Measurements from ENCODE around the gene PBXIP1.
A peak's percentile ranks its signal among the peaks of the same experiment; 100 is the strongest.

Gene PBXIP1

DNA sequence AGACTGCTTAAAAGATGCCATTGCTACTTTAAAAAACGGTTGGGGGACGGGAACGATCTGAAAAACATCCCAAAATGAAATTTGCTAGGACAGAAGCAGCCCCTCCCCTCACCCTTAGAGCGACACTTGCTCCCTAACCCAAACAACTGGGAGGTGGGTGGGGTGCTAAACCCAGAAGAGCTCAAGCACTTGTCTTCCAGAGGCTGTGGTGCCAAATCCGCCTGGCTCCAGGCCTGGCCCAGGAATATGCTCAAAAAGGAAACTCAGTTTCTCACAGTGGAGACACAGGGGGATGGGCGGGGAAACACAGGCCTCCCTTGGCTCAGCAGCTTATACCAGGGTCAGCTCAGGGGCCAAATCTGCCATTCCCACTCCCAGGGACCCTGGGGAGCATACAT lies 644 bp upstream of the PBXIP1 start:
- no peak for DNase-seq (ENCODE audit: low spot score)

DNA sequence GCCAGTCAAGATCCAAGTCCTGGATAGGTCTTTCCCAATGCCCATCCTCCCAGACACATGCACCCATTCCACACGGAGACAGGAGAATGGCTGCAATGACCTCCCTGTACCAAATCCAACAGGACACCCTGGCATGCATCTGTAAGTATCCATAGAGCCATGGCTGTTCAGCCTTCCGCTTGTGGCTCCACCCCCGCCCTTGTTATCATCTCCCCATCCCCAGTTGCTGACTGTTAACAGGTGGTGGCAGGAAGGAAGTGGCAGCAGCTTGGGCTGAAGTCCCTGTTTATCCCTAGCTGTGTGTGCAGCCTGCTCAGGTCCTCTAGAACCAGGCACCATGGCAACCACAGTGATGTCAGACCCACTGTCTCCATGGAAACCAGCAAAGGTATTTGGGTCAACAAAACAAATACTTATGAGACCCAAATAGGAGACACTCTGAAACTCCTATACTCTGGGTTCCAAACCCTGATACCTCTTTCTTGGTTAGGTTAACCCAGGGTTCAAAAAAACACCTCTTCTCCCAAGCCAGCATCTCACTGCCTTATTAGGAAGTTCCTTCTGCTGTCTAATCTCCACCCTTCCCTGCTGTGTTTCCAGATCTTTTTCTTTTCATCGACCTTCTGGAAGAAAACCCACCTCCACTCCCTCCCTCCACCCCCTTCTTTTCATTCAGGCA lies 721 bp downstream of the PBXIP1 start:
- peak; percentile 92 for DNase-seq (ENCODE audit: low spot score)

DNA sequence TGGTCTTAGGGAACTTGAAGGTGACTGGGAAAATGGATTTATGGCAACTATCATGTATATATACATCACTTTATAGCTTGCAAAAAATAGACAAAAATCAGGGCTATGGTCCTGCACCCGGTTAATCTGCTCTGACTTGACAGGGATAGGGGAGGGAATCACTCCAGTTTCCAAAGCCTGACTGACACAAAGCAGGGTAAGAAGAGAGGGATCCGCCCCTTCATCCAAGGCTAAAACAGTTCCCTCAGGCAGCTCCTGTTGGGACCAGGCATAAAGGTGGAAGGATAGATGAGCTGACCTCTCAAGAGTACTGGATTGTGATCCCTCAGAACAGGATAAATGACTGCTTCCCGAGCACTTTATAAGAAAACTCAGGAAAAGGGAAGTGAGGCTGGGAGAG lies 1.4 kb downstream of the PBXIP1 start:
- no peak for DNase-seq (ENCODE audit: low spot score)

DNA sequence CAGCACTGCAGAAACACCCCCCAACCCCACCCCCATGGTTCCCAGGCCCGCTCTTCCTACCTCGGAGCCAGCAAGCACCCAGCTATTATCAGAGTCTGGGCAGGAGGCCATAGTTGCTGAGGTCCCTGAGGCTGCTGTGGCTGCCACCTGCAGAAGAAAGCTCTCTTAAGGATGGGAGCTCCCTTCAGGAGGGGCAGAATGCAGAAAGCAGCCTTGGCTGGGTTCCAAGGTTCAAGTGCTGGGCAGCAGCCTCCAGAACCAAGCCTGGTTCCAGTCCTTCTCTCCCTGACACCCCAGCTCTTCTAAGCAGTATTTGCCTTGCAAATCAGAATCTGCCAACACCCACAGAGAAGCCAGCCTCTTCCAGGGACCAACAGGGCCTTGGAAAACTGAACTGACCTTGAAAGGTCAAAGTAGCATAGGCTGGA lies 2.3 kb downstream of the PBXIP1 start:
- no peak for DNase-seq (ENCODE audit: low spot score)

DNA sequence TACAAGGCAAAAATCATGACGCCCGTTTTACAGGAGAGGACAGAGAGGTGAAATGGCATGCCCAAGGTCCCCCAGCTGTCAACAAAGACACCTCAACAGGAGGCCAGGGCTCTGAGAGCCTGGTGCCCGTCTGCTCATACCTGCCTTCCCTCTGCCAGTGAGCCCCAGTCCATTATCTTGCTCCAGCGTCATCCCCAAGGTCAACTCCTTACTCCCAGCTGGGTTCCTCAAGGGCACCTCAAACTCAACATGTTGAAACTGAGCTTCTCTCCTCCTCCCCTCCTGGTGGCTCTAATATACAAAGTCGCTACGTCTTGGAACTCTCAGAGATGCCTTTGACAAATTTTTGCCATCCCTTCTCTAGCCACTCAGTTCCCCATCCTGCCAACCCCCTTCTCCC lies 3.2 kb downstream of the PBXIP1 start:
- no peak for DNase-seq (ENCODE audit: low spot score)

DNA sequence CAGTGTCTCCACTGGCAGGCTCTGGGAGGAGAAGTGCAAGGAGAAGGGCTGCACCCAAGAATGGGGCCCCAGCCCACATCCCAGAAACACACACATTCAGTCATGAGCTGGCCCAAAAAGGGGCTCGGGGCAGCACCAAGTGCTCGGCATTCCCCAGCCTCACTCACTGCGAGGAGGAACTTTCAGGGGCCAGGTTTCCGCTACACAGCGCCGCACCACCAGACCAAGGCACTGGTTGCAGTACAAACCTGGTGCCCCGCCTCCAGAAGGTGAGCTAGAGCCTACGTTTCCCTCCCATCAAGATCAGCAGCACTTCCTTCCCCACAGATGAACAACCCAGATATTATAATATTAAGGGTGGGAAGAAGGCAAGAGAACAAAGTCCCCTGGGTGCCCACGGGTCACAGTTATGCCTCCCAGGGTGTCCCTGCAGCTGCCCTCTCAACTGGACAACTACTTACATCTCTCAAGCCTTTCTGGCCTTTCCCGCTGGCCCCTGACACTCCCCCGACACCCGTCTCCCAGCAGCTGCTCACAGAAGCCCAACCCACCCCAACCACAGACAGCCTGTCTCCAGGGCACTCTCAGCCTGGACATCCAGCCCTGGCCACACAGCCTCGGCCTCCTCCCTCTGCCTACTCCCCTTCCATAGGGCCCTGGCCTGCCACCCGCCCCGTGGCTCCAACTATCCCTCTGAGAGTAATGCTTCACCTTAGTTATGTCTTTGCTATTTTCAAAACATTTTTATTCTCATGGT lies 3.8 kb downstream of the PBXIP1 start:
- DNase-seq (ENCODE audit: low spot score), result no peak

DNA sequence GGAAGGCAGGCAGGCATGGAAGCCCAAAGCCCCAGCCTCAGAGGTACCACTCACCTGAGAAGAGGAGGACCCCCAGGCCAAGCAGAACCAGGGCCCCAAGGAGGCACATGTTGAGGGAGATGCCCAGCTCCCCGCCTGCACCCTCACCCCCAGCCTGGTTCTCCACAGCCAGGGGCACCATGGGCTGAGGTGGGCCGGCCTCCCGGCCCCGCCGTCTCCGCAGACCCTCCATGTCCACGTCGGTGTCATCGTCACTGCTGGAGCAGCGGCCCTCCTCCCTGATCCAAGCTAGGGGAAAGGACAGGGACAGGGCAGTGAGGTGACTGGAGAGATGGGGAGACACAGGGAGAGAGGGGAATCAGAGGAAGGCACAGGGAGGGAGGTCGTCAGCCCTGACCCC lies 7.8 kb downstream of the PBXIP1 start:
- no peak for DNase-seq (ENCODE audit: low spot score)

DNA sequence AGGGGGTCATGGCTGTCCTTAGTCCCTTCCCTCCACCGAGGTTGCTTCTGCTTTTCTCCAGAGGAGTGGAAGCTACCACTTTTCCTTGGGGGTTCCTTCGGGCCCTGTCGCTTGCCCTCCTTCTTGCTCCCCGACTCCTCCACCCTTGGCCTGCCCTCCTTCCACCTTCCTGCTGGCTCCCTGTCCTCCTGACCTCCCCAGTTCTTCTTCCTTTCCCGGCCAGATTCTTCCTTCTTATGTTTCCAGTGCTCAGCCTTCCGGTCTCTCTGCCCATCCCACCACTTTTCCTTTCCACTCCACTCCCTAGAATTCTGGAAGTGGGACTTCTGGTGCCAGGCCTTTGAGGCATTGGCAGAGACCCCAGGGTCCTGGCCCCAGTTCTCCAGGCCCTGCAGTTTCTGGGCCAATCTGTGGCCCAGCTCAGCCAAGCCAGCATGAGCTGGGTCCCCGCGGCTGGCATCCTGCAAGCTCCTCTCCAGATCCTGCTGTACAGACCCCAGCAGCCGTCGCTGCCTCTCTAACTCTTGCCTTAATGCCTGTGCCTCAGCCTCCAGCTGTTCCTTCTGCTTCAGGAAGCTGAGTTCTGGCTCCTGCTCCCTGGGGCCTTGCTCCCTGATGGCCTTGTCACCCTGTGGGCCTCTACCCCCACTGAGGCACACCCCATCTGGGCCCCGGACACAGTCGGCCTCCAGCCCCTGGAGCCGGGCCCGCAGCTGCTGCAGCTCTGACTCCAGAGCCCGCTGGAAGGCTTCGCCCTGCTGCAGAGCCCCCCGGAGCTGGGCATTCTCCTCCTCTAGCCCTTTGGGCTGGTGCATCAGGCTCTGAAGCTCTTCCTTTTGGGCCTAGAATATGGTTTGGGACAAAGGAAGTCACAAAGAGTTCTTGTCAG lies 9.7 kb downstream of the PBXIP1 start:
- DNase-seq (ENCODE audit: low spot score), result no peak

DNA sequence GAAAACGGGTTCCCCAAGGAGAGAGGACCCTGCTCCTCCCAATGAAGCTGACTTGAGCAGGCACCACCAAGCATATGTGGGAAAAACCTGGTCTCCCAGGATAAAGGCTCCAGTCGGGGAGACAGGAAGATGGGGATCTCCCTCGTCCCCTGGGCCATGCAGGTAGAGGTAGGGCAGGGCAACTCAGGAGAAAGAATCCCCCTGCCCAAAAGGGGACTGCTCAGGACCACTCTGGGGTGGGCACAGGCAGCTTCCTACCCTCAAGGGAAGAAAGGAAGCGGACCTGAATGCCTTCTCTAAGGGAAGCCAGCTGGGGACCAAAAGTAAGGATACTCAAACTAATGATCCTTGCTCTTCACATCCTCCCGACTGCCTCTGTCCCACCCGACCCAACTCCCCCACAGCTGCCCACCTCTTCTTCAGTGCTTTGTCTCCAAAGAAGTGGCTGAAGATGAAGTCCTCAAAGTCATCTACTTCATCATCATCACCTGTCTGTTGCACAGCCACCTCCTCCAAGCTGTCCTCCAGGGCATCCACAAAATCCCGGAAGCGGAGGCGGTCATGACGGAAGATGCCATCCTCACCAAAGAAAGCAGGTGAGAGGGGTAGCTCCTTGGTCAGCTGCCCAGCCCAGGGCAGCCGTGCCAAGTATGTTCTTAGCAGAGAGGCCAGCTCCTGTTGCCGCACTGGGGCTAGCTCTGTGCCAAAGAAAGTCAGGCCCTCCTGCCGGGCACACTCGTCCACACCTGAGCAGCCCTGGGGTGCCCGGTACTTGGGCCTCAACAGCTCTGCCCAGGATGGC lies 10.5 kb downstream of the PBXIP1 start:
- no peak for DNase-seq (ENCODE audit: low spot score)

DNA sequence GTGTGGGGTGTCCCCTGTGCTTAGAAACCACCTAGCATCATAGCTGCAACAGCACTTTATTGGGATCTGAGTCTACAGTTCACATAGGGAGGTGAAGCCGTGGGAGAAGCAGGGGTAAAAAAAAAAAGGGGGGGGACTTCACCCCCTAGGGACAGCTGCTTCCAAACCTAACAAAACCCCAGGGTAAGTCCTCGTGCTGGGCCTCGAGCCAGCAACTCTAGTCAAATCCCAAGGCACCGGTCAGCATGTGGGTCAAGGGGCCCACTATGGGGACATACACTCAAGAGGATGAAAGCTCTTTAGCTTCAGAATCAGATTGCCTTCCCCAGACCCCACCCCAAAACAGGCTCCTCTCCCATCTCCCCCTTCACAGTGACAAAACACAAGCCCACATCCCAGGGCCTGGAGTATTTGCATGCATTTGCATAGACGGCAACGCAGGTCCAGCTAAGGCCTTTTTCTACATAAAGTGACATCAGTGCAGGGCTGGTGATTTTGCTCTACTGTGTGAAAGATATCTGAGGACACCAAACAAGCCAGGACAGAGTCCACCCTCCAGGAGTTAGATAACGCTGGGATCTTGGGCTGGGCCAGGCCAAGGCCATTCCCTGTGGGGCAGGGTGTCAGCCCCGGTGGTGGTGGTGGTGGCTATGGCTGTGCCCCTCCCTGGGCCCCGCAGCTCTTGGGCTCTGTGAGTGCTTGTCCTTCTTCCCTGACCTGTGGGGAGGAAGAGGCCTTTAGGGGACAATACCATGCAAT lies 11.3 kb downstream of the PBXIP1 start:
- no peak for DNase-seq (ENCODE audit: low spot score)

DNA sequence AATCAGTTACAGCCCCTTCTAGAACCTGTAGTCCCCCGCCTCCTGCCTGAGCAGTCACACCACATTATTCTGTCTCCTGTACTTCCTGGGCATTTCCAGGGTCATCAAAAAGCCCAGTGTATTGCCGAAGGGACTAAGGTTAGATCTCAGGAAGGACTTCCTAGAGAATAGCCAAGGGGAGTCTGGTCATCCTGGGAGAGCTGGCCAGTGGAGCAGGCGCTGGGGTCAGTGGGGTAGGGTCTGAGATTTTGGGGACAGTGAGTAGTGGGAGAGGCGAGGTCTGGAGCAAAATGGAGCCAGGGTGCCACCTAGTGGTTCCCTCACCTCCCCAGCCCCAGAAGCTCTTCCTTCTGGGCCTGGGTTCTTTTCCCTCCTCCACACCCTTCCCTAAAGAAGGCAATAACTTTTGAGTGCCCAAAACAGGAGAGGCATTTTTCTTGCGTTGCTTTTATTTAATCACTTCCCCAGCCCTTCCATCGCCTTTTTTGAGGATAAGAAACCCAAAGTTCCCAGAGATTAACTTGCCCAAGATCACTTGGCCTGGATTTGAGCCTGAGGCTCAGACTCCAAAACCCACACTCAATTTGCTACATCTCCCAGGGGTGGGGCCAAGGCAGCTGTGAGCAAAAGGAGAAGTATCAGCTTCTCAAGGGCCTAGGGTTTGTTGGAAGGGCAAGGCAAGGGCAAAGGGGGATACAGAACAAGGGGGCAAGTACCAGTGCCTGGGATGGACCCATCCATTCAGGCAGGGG lies 12.1 kb downstream of the PBXIP1 start:
- DNase-seq (ENCODE audit: low spot score), result peak; percentile 53

DNA sequence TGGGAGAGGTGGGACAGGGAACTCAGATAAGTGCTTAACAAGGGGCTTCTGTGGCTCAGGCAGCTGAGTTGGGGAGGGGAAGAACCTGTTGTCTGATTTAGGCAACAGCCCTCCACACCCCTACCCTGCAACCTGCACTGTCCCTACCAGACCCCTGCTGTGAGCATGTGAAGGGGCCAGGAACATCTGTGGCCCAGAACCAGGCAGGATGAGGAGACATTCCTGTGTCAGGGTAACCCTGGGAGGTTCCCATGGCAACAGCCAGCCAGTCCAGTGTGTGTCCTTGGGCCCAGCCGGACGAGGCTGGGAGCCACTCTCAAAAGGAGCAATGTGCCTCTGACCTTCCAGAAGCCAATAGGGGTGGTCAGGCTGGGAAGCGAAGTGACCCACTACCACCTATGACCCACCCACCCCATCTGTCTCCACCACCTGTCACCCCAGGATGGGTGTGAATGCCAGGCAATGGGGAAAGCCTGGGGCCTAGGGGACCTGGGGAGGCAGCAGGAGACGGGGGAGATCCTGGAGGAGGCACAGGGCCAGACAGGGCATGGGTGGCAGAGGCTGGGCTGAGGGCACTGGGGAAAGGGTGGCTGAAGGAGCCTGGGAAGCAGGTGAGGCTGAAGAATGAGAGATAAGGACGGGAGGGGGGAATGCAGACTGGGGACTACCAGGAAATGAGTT lies 14.4 kb downstream of the PBXIP1 start:
- no peak for DNase-seq (ENCODE audit: low spot score)

DNA sequence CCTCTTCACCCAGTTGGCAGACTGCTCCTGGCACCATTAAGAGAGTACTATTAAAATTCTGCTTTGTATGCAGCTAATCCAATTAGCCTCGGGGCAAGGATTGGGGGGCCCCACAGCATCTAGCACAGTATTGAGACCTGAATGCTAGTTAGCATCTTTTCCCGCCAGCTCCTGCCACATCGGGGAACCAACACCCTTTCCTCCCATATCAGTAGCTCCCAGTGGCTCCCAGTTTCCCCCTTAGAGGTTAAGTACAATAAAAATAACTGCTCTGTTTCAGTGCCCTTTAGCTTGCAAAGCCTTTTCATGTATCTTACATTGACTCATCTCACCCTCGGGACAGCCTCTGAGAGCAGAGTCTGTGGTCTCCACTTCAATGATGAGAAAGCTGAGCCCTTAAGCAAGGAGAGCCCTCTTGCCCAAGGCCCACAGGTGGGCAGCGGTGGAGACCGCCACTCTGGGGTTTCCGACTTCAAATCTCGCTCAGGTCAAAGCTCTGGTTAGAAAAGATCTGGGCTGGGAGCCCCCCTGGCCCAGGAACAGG lies 15.2 kb downstream of the PBXIP1 start:
- peak; percentile 62 for DNase-seq (ENCODE audit: low spot score)

DNA sequence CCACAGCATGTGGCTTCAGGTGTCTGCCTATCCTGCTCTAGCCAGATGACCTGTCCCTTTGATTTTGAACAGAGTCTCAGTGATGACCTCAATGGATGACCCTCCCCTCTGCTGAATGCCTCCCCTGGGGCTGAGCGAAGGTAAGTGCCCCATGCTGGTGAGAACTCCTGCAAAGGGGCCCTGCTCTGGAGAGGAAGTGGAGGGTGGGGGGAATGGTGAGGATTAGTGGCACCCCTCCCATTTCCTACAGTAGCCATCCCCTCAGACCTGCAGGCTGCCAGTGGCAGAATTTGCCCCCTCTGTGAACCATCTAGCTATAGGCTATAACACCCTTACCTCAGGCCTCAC lies 15.7 kb downstream of the PBXIP1 start:
- no peak for DNase-seq (ENCODE audit: low spot score)

DNA sequence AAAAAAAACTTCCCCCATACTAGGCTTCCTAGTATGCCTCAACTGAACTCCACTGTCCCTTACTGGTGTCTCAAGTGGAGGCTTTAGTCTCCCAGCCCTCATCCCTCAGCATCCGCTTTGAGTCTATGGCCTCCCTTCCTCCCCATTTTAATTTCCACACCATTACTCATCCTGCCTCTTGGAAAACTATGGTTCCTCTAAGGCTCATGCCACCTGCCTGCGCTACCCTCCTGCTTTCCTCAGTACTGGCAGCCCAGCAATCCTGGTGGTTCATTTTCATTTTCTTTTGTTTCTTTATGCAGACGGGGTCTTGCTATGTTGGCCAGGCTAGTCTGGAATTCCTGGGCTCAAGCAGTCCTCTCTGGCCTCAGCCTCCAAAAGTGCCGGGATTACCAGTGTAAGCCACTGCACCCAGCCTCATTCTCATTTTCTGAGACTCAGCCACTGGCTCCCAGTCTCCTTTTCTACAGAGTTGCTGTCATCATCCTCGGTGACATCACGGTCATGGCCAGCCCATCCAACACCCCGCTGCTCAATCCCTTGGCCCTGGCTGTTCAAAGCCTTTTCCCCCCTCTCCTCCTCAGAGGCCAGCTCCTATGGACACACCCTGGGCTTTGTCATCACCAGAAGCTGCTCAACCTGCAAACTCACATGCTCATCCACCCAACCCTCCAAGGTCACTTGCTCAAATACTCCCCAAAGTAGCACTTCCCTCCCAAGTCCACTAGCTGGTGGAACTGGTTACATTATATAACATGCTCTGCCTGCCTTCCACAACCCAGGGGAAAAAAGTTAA lies 17.1 kb downstream of the PBXIP1 start:
- DNase-seq (ENCODE audit: low spot score), result no peak

DNA sequence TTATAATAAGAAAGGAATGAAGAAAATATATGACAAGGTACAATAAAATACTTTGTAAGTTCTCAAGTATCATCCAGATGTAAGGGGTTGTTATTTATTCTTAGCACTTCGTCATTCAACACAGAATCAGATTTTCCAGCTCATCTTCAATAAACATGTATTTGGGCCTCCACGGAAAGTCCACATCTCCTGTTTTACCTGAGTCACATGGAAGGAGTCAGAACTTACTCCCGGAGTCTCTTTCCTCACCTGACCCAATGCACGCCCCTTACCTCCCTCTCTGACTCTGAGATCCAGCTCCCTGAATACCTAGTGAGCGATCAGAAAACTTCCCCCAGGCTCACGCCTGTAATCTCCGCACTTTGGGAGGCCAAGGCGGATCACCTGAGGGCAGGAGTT lies 17.9 kb downstream of the PBXIP1 start:
- no peak for DNase-seq (ENCODE audit: low spot score)

DNA sequence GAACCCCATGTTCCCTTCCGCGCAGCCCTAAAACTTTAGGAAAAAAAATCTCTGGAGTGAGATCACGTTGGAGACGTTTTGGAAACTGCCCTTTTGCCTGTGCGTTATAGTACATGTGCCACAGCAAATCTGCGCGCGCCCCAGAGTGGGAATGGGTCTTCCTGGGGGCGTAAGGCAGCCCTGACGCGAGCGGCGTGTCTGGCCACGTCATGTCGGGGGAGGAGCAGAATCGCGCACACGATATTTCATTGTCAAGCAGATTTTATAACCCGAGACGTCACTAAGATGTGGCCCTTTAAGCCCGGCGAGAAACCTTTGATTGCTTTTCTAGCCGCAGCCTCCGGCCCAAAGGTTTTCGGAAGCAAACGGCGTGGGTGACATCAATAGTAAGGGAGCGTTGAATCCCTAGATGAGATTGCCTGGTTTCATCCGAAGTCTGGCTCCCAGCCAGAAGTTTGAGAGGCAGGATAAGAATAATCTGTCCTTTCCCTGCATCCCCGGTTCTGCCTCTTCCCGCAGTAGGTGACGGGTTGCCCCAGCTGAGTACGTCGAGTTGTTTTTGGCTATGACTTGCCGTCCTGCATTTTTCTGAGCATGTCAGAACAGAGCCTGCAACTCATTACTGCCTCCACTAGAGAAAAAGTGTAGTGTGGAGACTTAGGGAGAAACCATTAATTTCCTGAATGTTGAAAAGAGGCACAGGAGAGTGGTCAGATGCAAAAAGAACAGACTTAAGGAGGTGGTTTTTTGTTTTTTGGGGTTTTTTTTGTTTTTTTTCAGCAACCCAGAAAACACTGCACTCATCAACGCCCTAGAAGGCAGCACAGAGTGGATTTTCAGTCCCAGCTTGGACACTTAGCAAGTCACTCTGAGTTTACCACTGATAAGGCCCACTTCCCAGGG lies 18.6 kb downstream of the PBXIP1 start:
- peak; percentile 92 for DNase-seq (ENCODE audit: low spot score)
